NCI-H524 treated with DMSO at 0.1 percent for 48 hours (cell line): Measurements from ENCODE around the gene TTI1.
"Not testable (repeated sequence)": the region's sequence is repeated elsewhere in the genome, so short reads cannot be mapped to it uniquely, and the experiment has no call there.

ENCODE experiments used
- DNase-seq: peaks from one replicate; lab custom pipeline; 2025; lab: John Stamatoyannopoulos, UW

Gene TTI1

GRCh38 chr20:38009416-38009815, 23.8 kb downstream of the TTI1 start:
- DNase-seq, result not testable (repeated sequence)

GRCh38 chr20:38008233-38008944, 24.9 kb downstream of the TTI1 start:
- DNase-seq, result no peak

- DNase-seq, result peak; percentile 71
Observed at GRCh38 chr20:38007526-38007925, 25.7 kb downstream of the TTI1 start.

GRCh38 chr20:38005903-38006302, 27.4 kb downstream of the TTI1 start:
- DNase-seq, result no peak

- DNase-seq, result no peak
Observed at GRCh38 chr20:38004416-38004815, 28.8 kb downstream of the TTI1 start.

- DNase-seq, result no peak
Observed at GRCh38 chr20:38002422-38002821, 30.8 kb downstream of the TTI1 start.

GRCh38 chr20:38001981-38002380, 31.3 kb downstream of the TTI1 start:
- no peak for DNase-seq

- DNase-seq, result no peak
Observed at GRCh38 chr20:38001173-38001875, 31.9 kb downstream of the TTI1 start.

- no peak for DNase-seq
Observed at GRCh38 chr20:38000293-38000692, 33.0 kb downstream of the TTI1 start.

GRCh38 chr20:37999526-38000263, 33.6 kb downstream of the TTI1 start:
- no peak for DNase-seq

GRCh38 chr20:37997516-37997915, 35.7 kb downstream of the TTI1 start:
- DNase-seq, result no peak

- no peak for DNase-seq
Observed at GRCh38 chr20:37995856-37996605, 37.2 kb downstream of the TTI1 start.

- peak; percentile 57 for DNase-seq
Observed at GRCh38 chr20:37994512-37994911, 38.7 kb downstream of the TTI1 start.

- DNase-seq, result peak; percentile 31
Observed at GRCh38 chr20:37992802-37993409, 40.4 kb downstream of the TTI1 start.

- DNase-seq, result peak; percentile 47
Observed at GRCh38 chr20:37991908-37992307, 41.3 kb downstream of the TTI1 start.

- DNase-seq, result no peak
Observed at GRCh38 chr20:37991157-37991866, 41.9 kb downstream of the TTI1 start.

- peak; percentile 44 for DNase-seq
Observed at GRCh38 chr20:37990571-37991151, 42.6 kb downstream of the TTI1 start.

- DNase-seq, result no peak
Observed at GRCh38 chr20:37989601-37990295, 43.5 kb downstream of the TTI1 start.

- DNase-seq, result no peak
Observed at GRCh38 chr20:37988306-37988954, 44.8 kb downstream of the TTI1 start.
